Keratinocyte (primary cell): ENCODE measurements around the gene ZFP69.

Experiments used
- EZH2 ChIP-seq: IDR thresholded peaks from one replicate; pipeline ENCODE4 v1.6.1; 2012; ENCODE audit warnings: inconsistent platforms, mild to moderate bottlenecking, low read length, moderate library complexity
- TF ChIP-seq, protein P1 (sequence below), 3 experiments: IDR thresholded peaks in 1 of 3; conservative IDR thresholded peaks in 1 of 3; optimal IDR thresholded peaks in 1 of 3; 2 replicates in 2 of 3; 3 replicates in 1 of 3; pipeline versions ENCODE3 to v1.5.1; 2011; ENCODE audit warnings: low read length in 3 of 3, mild to moderate bottlenecking in 3 of 3, moderate library complexity in 2 of 3, control low read depth in 1 of 3, inconsistent platforms in 1 of 3; ENCODE audit not compliant: insufficient read depth in 2 of 3; ENCODE audit errors: extremely low read depth in 1 of 3

DNA sequence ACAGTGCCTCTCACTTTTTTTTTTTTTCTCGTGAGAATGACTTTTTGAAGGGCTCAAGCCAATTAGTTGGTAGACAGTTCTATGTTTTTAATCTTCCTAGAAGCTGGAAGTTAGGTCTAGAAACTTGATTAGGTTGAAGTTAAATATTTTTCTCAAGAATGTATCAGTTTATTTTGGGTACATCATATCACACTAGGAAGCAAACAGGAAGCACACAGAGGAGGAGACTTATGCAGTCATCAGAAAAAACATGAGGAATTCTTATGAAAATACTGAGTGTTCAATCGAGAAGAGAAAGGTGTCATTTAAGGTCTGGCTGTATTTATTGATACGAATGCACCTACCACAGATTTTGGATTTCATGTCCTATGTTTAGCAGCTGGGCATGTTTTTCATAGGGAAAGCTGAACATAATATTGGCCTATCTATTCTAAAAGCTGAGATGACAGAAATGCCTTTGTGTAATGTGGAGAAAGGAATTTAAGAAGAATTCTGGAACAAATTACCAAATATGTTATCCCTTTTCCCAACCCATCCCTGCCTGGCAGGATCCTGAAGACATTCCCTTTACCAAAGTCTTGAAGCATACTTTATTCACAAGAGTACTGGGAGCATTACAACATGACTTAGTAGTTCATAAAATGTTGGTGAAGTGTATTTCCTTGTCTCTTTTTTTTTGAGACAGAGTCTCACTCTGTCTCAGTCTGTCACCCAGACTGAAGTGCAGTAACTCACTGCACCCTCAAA lies 44.3 kb upstream of the ZFP69 start:
- TF ChIP-seq, protein P1, sequence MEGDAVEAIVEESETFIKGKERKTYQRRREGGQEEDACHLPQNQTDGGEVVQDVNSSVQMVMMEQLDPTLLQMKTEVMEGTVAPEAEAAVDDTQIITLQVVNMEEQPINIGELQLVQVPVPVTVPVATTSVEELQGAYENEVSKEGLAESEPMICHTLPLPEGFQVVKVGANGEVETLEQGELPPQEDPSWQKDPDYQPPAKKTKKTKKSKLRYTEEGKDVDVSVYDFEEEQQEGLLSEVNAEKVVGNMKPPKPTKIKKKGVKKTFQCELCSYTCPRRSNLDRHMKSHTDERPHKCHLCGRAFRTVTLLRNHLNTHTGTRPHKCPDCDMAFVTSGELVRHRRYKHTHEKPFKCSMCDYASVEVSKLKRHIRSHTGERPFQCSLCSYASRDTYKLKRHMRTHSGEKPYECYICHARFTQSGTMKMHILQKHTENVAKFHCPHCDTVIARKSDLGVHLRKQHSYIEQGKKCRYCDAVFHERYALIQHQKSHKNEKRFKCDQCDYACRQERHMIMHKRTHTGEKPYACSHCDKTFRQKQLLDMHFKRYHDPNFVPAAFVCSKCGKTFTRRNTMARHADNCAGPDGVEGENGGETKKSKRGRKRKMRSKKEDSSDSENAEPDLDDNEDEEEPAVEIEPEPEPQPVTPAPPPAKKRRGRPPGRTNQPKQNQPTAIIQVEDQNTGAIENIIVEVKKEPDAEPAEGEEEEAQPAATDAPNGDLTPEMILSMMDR (optimal IDR thresholded peaks at IDR 0.05 in 1 of 3, IDR thresholded peaks at IDR 0.05 in 1 of 3, conservative IDR thresholded peaks at IDR 0.05 in 1 of 3; ENCODE audit: extremely low read depth in 1 of 3, insufficient read depth in 2 of 3, low read length in 3 of 3), result no peak
- no peak for TF ChIP-seq EZH2
